Measurements from ENCODE around the gene ST7.

The ST7 gene

DNA sequence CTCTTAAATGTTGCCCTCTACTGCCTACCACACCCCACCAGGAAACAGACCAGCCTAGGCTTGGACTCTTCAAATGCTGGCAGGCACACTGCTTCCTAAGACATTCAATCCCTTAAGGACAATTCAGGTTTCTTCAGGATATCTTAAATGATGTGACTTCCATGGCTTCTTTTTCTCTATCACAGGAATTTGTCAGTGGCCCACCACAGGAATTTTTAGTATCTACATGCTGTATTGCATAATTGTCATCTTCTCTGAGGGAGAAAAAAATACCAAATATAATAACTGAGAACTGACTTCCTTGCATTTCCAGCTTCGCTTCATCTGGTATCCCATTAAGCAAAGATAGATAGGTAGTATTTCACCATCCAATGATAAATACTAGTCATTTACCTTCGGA is 240.3 kb downstream of the ST7 start:
- no peak for DNase-seq (ENCODE audit: extremely low spot score)
- ChIA-PET POLR2A (interaction anchor here (0.6 kb wide), 1 partner anchor 237 kb away, joined by 3 read pairs; no protein-coding TSS in a partner anchor), CTCF (no interaction called here)
- no peak for TF ChIP-seq TARDBP (IDR thresholded peaks at IDR 0.05)
- no peak for TF ChIP-seq NFRKB (IDR thresholded peaks at IDR 0.05)
- no peak for TF ChIP-seq FOXM1 (IDR thresholded peaks at IDR 0.05; ENCODE audit: borderline replicate concordance)

DNA sequence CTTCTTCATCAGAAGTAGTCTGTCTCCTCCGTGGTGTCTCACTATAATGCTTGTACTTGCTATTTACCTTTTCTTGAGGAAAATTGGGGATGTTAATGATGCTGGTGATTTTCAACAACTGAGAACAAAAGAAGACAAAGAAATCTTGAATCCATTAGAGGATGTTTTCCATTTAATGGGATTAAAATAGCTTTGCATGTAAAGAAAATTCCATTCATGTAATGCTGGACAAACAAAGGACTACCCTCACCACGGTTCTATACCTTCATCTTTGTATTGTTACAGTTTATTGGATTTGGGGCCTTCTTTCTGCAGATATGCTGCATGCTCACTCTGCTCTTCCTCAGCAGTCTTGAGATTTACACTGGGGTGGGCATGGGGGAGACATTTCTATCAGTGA is 241.1 kb downstream of the ST7 start:
- no peak for DNase-seq (ENCODE audit: extremely low spot score)
- POLR2A ChIA-PET: no interaction called here
- no peak for TF ChIP-seq LEF1 (IDR thresholded peaks at IDR 0.05; ENCODE audit: borderline replicate concordance)
- TF ChIP-seq NFRKB (IDR thresholded peaks at IDR 0.05): no peak
- TF ChIP-seq FOXA1 (IDR thresholded peaks at IDR 0.05): no peak
- TF ChIP-seq FOXK2 (IDR thresholded peaks at IDR 0.05): no peak
- TF ChIP-seq SP1 (IDR thresholded peaks at IDR 0.05): no peak
- TF ChIP-seq FOXM1 (IDR thresholded peaks at IDR 0.05; ENCODE audit: borderline replicate concordance): no peak
- TF ChIP-seq, protein P1, sequence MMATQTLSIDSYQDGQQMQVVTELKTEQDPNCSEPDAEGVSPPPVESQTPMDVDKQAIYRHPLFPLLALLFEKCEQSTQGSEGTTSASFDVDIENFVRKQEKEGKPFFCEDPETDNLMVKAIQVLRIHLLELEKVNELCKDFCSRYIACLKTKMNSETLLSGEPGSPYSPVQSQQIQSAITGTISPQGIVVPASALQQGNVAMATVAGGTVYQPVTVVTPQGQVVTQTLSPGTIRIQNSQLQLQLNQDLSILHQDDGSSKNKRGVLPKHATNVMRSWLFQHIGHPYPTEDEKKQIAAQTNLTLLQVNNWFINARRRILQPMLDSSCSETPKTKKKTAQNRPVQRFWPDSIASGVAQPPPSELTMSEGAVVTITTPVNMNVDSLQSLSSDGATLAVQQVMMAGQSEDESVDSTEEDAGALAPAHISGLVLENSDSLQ (IDR thresholded peaks at IDR 0.05): no peak
- no peak for TF ChIP-seq BHLHE40 (IDR thresholded peaks at IDR 0.05; ENCODE audit: borderline replicate concordance)
- no peak for TF ChIP-seq TARDBP (IDR thresholded peaks at IDR 0.05)
- TF ChIP-seq CTBP1 (IDR thresholded peaks at IDR 0.05; ENCODE audit: borderline replicate concordance): no peak
- TF ChIP-seq ZNF384 (IDR thresholded peaks at IDR 0.05): no peak
- CTCF ChIA-PET: no interaction called here

DNA sequence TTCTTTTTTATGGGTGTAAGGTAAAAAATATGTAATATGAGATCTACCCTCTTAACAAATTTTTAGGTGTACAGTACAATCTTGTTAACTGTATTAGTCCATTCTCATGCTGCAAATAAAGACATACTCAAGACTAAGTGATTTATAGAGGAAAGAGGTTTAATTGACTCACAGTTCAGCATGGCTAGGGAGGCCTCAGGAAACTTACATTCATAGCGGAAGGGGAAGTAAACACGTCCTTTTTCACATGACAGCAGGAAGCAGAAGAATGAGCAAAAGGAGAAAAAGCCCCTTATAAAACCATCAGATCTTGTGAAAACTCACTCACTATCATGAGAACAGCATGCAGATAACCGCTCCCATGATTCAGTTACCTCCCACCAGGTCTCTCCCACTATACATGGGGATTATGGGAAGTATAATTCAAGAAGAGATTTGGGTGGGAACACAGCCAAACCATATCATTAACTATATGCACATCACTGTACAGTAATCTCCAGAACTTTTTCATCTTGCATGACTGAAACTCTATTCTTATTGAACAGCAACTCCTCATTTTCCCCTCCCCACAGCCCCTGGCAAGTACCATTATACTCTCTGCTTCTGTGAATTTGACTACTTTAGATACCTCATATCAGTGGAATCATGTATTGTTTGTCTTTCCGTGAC is 242.2 kb downstream of the ST7 start:
- TF ChIP-seq SP1 (IDR thresholded peaks at IDR 0.05) (no peak), ELF4 (IDR thresholded peaks at IDR 0.05) (no peak), L3MBTL2 (conservative IDR thresholded peaks at IDR 0.05) (no peak)
- ChIA-PET CTCF (no interaction called here), POLR2A (no interaction called here)
- DNase-seq (ENCODE audit: extremely low spot score): no peak

DNA sequence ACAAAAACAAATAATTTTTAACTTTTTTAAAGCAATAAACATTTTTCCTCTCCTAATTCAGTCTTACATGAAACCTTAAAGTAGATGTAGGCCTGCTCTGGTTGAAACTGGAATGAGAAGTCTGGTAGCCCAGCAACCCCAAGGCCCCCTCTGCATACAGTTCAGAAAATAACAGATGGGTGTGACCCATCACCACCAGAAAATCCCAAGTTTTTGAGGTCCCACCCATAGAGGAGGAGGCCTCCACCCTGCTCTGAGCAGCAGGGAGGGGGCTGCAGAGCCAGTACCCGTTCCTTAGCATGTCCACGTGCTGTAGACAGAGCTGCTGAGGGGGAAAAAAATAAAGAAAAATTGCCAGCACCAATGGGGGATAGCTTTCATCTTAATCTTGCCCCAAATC is 246.8 kb downstream of the ST7 start:
- no peak for DNase-seq (ENCODE audit: extremely low spot score)
- POLR2A ChIA-PET: no interaction called here
- TF ChIP-seq NFRKB (IDR thresholded peaks at IDR 0.05): no peak
- no peak for TF ChIP-seq CTBP1 (IDR thresholded peaks at IDR 0.05; ENCODE audit: borderline replicate concordance)
- no peak for TF ChIP-seq L3MBTL2 (conservative IDR thresholded peaks at IDR 0.05)
- no peak for TF ChIP-seq FOXM1 (IDR thresholded peaks at IDR 0.05; ENCODE audit: borderline replicate concordance)
- TF ChIP-seq HDGF (IDR thresholded peaks at IDR 0.05; ENCODE audit: borderline replicate concordance): no peak
- TF ChIP-seq TARDBP (IDR thresholded peaks at IDR 0.05): no peak
- no peak for TF ChIP-seq FOXA1 (IDR thresholded peaks at IDR 0.05)
- TF ChIP-seq, protein P1 (IDR thresholded peaks at IDR 0.05): no peak
- CTCF ChIA-PET: interaction anchor here (1.0 kb wide), 1 partner anchor 13 kb away, joined by 4 read pairs; no protein-coding TSS in a partner anchor

DNA sequence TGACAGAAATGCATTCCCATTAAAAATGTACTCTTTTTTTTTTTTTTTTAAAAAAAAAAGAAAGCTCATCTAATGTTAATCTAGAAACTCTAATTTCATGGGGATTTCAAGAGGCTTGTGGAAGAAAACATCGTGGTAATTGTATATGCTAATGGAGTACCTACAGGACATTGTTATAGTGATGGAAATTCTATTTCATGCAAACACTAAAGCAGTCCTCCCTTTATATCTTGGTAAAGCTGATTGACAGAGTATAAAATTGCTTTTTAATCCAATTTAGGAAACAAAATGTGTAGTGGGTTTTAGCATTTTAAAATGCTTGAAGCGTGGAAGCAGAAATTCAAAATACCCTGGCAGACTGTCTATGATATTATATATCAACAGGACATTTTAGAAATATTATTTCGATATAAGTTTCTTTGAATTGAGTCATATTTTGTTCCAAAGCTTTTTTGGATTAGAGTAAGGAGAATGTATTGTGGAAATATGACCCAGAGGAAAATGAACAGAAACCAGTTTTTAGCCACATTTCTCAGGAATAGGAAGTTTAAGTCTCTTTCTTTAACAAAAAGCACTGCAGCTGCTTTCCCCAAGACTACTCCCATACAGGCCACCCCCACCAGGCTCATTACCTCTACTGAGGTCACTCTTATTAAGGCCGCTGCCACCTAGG is 247.6 kb downstream of the ST7 start:
- POLR2A ChIA-PET: no interaction called here
- CTCF ChIA-PET: interaction anchor here (1.0 kb wide), 1 partner anchor 12 kb away, joined by 4 read pairs; no protein-coding TSS in a partner anchor
- TF ChIP-seq ELF4 (IDR thresholded peaks at IDR 0.05): no peak
- no peak for TF ChIP-seq CTBP1 (IDR thresholded peaks at IDR 0.05; ENCODE audit: borderline replicate concordance)
- no peak for TF ChIP-seq ZNF384 (IDR thresholded peaks at IDR 0.05)
- no peak for TF ChIP-seq SUZ12 (IDR thresholded peaks at IDR 0.05)
- TF ChIP-seq FOXM1 (IDR thresholded peaks at IDR 0.05; ENCODE audit: borderline replicate concordance): no peak
- TF ChIP-seq FOXK2 (IDR thresholded peaks at IDR 0.05): no peak
- no peak for TF ChIP-seq FOXA1 (IDR thresholded peaks at IDR 0.05)
- TF ChIP-seq TARDBP (IDR thresholded peaks at IDR 0.05): no peak
- TF ChIP-seq, protein P1 (IDR thresholded peaks at IDR 0.05): no peak
- TF ChIP-seq BHLHE40 (IDR thresholded peaks at IDR 0.05; ENCODE audit: borderline replicate concordance): no peak
- TF ChIP-seq LEF1 (IDR thresholded peaks at IDR 0.05; ENCODE audit: borderline replicate concordance): no peak
- TF ChIP-seq L3MBTL2 (conservative IDR thresholded peaks at IDR 0.05): no peak
- TF ChIP-seq ARNT (IDR thresholded peaks at IDR 0.05): no peak
- no peak for DNase-seq (ENCODE audit: extremely low spot score)

DNA sequence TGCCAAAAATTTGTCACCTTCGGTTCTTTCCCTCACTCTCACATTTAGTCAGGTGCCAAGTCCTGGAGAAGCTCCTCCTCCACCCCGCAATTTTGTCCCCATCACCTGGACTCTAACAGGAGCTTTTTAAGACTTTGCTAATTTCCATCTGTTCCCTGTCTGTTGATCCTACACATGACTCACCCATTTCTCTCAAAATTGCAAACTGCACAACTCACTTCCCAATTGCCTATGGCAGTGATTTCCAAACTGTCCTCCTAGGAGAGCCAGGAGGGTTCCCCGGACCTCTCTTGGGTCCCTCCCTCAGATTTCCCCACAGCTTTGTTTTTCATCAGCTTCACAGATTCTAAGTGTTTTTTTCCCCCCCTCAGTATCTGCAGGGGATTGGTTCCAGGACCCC is 249.2 kb downstream of the ST7 start:
- CTCF ChIA-PET: interaction anchor here (1.2 kb wide), 1 partner anchor 10 kb away, joined by 3 read pairs; no protein-coding TSS in a partner anchor
- DNase-seq (ENCODE audit: extremely low spot score): no peak
- POLR2A ChIA-PET: no interaction called here
- TF ChIP-seq FOXM1 (IDR thresholded peaks at IDR 0.05; ENCODE audit: borderline replicate concordance): no peak
- no peak for TF ChIP-seq CTBP1 (IDR thresholded peaks at IDR 0.05; ENCODE audit: borderline replicate concordance)
- TF ChIP-seq FOXA1 (IDR thresholded peaks at IDR 0.05): no peak
- TF ChIP-seq NFRKB (IDR thresholded peaks at IDR 0.05): no peak
- no peak for TF ChIP-seq BHLHE40 (IDR thresholded peaks at IDR 0.05; ENCODE audit: borderline replicate concordance)

DNA sequence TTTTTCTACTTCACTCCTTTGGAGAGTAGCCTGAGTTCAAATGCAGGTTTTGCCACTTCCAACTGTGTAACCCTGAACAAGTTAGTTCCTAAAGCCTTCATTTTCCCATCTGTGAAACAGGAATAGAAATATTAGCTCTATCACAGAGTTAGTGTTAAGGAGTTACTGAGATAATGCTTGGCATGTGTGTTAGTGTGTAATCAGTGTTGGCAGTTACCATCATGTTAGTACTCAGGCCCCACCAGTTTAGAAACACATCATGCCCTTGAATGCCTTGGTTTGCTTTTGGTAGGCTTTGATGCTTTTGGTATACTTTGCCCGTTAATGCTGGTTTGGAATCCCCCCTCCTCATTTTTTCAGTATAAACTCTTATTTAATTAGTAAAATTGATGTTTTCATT is 249.9 kb downstream of the ST7 start:
- DNase-seq (ENCODE audit: extremely low spot score): no peak
- no peak for TF ChIP-seq FOXK2 (IDR thresholded peaks at IDR 0.05)
- no peak for TF ChIP-seq TARDBP (IDR thresholded peaks at IDR 0.05)
- TF ChIP-seq ARNT (IDR thresholded peaks at IDR 0.05): no peak
- no peak for TF ChIP-seq BHLHE40 (IDR thresholded peaks at IDR 0.05; ENCODE audit: borderline replicate concordance)
- no peak for TF ChIP-seq NFRKB (IDR thresholded peaks at IDR 0.05)
- TF ChIP-seq CTBP1 (IDR thresholded peaks at IDR 0.05; ENCODE audit: borderline replicate concordance): no peak
- no peak for TF ChIP-seq FOXM1 (IDR thresholded peaks at IDR 0.05; ENCODE audit: borderline replicate concordance)
- TF ChIP-seq ELF4 (IDR thresholded peaks at IDR 0.05): no peak
- TF ChIP-seq FOXA1 (IDR thresholded peaks at IDR 0.05): no peak
- no peak for TF ChIP-seq HDGF (IDR thresholded peaks at IDR 0.05; ENCODE audit: borderline replicate concordance)
- TF ChIP-seq, protein P1 (IDR thresholded peaks at IDR 0.05): no peak
- TF ChIP-seq SP1 (IDR thresholded peaks at IDR 0.05): no peak
- no peak for TF ChIP-seq ZNF384 (IDR thresholded peaks at IDR 0.05)
- no peak for TF ChIP-seq SUZ12 (IDR thresholded peaks at IDR 0.05)
- no peak for TF ChIP-seq LEF1 (IDR thresholded peaks at IDR 0.05; ENCODE audit: borderline replicate concordance)
- CTCF ChIA-PET: no interaction called here
- POLR2A ChIA-PET: no interaction called here

Measured in HEK293T (cell line).